GM21367 (cell line): ENCODE results near the gene PGP.
A peak's percentile ranks its signal among the peaks of the same experiment; 100 is the strongest.

Experiments used
- ATAC-seq: cut with Tn5 transposase; IDR thresholded peaks from one replicate; pipeline ENCODE4 v1.9.1; 2021; ENCODE audit not compliant: unreplicated experiment

The PGP gene

DNA sequence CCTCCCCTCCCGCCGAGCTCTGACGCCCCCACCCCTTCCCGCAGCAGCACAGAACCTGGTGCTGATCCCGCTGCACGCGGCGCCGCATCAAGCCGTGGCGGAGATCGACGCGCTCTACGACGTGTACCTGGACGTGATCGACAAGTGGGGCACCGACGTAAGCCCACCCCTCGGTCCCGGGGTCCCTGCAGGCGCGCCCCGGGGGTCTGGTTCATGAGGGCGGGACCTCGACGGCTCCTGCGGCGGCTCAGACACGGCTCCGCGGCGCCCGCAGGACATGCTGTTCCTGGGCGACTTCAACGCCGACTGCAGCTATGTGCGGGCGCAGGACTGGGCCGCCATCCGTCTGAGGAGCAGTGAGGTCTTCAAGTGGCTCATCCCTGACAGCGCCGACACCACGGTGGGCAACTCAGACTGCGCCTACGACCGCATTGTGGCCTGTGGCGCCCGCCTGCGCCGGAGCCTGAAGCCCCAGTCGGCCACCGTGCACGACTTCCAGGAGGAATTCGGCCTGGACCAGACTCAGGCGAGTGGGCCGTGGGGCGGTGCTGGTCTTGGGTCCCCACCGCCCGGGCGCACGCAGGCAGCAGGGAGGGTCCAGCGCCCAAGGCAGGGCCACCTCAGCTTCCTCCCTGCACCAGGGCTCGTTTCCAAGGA, 23.0 kb upstream of the PGP start:
- ATAC-seq: no peak

DNA sequence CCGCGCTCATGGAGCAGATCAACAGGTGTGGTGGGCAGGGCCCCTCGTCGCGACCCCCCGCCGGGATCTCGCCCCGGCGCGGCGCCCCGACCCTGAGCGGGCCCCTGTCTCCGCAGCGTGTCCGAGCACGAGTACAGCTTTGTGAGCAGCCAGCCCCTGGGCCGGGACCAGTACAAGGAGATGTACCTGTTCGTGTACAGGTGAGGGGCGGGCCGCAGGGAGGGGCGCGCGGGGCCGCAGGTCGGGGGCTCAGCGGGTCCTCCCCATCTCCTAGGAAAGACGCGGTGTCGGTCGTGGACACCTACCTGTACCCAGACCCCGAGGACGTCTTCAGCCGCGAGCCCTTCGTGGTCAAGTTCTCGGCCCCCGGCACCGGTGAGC, 22.5 kb upstream of the PGP start:
- no peak for ATAC-seq

DNA sequence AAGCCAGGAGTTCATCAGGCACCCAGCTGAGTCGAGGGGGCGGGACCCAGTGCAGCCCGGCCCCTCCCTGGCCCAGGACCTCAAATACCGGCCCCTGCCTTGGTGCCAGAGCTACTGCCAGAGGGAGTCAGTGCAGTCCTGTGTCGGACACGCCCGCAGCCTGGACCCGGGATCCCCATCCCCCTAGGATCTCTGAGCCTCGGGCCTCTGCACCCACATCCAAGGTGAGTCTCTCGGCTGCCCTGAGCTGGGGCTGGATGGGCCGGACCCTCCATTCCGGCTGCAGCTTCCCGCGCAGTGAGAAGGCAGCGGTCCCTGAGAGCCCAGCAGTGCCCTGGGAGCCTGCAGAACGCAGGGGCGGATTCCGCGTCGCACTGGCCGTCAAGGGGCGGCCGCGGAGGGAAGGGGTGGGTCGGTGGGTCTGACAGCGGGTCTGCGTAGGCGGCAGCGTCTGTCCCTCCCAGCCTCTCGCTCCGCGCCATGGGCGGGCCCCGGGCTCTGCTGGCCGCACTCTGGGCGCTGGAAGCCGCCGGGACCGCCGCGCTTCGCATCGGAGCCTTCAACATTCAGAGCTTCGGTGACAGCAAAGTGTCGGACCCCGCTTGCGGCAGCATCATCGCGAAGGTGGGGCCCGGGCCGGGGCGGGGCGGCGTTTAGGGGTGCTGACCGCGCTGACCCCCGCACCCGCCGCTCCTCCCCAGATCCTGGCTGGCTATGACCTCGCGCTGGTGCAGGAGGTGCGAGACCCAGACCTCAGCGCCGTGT, 21.9 kb upstream of the PGP start, which contains the start of gene DNASE1L2:
Gene DNASE1L2, plus strand, starts transcription at position 108 of the 765 bp plus-strand sequence. Its CDS starts 373 bp downstream, at position 481.
- ATAC-seq: no peak

DNA sequence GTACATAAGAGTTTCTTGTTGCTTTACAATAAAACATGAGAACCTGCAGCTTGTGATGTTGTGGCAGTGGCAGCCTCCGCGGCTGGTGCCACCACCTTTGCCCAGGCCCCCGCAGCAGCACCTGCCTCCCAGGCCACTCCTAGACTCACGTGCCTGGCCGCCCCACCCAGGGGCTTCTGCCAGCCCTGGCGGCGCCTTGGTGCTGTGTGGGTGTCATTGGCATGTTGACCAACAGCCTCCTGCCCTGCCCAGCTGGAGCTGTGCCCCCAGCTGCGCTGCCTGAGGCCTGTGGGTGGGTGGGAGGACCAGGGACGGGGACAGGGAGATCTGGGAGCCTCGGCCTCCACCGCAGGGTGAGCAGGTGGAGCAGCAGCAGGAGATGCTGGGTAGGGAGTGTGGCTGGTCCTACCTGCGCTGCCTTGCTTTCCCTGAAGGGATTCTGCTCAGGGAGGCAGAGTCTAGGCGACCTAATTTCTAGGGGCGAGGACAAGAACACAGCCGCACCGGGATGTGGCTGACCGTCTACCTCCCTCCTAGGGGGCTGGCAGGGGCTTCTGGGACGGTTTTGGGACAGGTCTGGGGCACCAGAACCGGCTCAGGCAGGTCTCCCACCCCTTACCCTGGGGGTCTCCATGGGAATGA, 21.2 kb upstream of the PGP start:
- no peak for ATAC-seq

DNA sequence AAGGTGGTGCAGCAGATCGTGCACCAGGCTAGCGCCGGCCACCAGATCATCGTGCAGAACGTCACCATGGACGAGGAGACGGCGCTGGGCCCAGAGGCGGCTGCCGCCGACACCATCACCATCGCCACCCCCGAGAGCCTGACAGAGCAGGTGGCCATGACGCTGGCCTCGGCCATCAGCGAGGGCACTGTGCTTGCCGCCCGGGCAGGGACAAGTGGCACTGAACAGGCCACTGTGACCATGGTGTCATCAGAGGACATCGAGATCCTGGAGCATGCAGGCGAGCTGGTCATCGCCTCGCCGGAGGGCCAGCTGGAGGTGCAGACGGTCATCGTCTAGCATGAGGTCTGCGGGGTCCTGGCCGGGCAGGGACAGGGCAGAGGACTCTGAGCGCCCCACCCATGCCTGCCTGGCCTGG, 20.6 kb upstream of the PGP start:
- no peak for ATAC-seq

DNA sequence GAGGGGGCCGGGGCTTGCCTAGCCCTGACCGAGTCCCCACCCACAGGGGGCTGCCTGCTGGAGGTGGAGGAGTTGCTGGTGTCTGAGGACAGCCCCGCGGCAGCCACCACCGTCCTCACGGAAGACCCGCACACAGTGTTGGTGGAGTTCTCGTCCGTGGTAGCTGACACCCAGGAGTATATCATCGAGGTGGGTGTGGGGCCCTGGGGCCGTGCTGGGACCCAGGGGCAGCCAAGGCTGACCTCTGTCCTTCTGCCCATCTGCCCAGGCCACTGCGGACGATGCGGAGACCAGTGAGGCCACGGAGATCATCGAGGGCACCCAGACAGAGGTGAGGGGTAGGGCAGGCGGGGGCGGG, 20.2 kb upstream of the PGP start:
- no peak for ATAC-seq

DNA sequence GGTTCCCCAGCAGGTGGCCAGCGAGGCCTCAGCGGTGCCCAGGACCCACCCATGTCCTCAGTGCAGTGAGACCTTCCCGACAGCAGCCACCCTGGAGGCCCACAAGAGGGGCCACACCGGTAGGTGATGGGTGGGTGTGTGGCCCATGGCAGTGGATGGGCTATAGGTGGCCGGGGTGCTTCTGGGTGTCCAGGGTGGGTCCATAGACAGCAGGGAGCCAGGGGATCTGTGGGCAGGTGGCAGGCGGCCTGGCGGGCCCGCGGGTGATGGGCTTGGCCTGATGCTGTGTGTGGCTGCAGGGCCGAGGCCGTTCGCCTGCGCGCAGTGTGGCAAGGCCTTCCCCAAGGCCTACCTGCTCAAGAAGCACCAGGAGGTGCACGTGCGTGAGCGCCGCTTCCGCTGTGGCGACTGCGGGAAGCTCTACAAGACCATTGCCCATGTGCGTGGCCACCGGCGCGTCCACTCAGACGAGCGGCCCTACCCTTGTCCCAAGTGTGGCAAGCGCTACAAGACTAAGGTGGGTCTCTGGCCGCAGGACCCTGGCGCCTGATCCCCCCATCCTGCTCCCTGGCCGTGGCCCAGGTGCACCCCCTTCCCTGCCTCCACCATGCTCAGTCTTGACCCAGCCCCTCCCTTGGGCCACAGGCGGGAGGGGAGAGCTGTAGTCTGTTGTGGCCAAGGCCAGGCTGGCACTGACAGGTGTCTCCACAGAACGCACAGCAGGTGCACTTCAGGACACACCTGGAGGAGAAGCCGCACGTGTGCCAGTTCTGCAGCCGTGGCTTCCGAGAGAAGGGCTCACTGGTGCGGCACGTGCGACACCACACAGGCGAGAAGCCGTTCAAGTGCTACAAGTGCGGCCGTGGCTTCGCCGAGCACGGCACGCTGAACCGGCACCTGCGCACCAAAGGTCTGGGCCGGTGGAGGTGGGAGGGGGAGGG, 19.5 kb upstream of the PGP start:
- no peak for ATAC-seq

DNA sequence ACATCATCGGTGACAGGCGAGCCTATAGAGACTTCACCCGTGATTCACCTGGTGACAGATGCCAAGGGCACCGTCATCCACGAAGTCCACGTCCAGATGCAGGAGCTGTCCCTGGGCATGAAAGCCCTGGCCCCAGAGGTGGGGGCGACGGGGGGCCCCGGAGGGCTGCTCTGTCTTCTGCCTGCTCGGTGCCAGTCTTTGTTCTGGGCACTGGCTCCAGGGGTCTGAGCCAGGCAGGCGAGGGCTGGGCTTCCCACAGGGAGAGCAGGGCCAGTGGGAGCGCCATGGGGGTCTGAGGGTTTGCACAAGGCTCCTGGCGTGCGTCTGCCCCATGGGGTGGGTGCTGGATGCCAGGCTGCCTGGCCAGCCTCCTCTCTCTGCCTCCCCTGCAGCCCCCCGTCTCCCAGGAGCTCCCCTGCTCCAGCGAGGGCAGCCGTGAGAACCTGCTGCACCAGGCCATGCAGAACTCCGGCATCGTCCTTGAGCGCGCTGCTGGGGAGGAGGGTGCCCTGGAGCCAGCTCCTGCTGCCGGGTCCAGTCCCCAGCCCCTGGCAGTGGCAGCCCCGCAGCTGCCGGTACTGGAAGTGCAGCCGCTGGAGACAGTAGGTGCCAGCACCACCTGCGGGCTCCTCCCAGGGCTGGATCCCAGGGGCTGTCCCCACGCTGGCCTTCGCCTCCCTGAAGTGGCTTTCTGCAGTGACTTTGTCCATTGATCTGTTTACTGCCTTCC, 18.6 kb upstream of the PGP start:
- ATAC-seq: no peak

DNA sequence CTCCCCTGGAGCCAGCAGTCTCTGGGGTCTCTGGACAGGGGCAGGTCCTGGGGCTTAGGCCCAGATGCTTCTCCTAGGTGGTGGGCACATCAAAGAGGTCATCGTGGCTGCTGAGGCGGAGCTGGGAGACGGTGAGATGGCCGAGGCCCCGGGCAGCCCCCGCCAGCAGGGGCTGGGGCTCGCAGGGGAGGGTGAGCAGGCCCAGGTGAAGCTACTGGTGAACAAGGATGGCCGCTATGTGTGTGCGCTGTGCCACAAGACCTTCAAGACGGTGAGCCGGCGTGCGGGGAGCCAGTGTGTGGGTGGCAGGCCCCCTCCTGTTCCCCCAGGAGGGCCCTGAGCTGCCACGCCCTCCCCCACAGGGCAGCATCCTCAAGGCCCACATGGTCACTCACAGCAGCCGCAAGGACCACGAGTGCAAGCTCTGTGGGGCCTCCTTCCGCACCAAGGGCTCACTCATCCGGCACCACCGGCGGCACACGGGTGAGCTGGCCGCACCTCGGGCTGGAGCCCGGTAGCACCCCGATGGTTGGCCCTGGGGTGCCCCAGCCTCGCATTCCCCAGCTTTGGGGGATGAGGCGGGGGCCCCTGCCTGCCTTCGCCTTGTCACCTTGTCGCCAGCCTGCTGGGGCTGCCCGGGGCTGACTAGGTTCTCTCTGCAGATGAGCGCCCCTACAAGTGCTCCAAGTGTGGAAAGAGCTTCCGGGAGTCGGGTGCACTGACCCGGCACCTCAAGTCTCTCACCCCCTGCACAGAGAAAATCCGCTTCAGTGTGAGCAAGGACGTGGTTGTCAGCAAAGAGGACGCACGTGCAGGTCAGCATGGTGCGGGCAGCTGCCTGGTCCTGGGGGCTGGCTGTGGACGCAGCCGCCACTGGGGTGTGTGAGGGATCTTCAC, 17.7 kb upstream of the PGP start:
- ATAC-seq: no peak

DNA sequence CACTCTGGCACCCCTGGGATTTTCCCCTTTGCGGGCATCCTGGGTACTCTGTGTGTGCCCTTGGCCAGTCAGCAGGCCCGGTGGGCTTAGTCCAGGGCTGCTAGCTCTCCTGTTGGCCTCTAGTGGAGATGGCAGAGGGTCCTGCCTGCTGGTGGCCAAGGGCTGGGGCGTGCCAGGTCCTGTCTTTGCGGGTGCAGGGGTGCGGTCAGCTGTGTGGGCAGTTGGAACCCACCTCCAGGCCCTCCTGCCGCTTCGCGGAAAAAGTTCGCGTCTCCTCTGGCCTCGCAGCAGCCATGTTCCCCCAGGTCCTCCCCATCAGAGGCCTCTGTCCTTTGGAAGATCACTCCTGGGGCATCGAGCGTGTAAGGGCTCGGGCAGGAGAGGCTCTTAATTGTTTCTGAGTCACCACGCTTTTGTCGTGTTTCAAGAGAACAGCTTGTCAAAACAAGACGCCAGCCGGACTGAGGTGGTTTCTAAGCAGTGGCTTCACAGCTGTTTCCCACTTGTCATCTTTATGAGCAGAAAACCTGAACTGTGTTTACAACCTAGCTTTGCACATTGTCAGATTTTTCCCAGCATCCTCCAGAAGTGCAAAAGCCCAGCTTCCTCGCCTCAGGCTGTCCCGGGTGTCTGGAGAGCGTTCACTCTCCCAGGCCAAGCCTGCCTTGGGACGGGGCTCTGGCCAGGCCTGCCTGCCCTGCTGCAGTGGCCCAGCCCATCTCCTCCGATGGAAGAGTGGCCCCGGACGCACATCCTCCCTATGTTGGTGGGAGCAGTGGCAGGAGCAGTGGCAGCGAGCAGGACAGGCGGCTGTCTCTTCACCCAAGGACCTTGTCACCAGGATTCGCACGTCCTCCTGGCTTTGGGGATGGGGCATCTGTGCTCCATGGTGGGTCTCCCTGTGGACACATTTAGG, 16.6 kb upstream of the PGP start:
- ATAC-seq: no peak

DNA sequence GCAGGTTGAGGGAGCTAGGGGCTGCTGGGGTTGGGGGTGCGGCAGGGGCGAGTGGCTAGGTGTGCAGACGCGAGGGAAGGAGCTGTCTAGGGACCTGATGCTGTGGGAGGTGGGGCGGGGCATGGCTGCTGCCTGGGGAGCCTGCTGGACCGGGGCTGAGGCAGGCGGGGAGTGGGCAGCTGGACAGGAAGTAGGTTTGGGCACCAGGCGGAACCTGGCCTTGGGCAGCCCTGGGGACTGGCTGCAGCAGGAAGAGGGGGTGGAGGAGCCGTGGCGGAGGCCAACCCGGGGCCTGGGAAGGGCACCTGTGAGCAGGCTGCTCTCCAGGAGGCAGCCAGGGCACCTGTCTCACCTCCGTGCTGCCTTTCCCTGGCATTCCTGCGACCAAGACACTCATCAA, 15.7 kb upstream of the PGP start:
- ATAC-seq: no peak

DNA sequence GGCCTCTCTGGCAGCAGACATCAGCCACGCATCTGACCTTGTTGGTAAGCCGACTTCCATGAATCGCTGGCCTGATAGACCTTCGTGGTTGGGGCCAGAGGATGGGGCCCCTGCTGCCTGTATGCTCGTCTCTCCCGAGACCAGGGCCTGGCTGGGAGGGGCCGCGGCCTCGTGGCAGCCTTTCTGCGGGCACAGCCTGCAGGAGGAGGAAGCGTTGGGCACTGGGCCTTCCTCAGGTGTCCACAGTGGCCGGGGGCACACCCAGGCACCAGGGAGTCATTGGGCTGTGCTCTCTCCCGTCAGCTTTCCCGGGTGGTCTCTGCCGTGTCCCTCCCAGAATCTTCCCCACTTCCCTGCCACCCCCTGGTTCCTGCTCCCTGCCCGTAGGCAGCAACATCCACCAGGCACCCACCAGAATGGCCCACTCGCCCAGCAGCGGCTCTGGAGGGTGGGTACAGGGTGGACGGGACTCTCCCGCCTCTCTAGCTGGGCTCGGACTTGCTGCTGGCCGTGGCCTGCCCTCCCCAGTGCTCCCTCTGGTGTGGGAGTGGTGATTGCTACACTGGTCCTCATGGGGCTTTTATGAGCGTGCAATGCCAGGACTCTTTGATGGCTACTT, 15.1 kb upstream of the PGP start:
- ATAC-seq: no peak

DNA sequence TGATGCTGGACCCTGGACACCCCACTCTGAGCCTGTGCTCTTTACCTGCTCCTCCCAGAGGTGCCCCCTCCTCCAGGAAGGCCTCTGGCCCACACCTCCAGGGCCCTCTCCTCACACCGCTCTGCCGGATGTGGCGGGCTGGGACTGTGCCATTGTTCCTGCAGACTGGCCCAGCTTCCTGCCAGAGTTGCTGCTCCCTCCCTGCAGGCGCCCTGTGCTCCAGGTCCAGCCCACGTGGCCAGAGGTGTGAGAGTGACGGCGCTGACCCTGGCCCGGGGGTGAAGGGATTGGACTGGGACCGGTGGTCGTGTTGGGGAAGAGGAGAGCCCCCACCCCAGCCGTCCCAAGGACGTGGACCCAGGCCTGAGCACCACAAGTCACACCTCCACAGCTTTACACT, 14.5 kb upstream of the PGP start:
- no peak for ATAC-seq

DNA sequence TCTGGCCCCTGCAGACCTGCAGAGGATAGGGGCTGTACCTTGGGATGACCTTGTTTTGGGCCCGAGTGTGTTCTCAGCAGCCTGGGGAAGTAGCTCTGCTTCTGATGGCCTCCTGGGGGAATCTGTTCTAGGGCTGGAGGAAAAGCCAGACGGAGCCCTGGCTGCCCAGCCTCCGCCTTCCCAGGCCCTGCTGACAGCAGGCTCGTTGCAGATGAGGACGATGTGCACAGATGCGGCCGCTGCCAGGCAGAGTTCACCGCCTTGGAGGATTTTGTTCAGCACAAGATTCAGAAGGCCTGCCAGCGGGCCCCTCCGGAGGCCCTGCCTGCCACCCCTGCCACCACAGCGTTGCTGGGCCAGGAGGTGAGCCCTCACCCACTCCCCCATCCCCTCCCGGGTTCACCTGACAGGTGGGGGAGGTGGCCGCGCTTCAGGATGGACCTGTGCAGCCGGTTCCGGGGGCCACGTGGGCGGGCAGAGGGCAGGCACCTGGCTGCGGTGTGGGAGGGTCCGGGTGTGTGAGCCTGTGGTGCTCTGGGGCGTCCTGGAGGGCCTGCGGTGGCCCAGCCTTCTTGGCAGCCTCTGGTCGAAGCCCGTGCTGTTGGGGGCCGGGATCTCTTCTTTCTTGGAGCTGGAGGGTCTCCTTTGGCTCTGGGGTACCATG, 13.7 kb upstream of the PGP start:
- no peak for ATAC-seq

DNA sequence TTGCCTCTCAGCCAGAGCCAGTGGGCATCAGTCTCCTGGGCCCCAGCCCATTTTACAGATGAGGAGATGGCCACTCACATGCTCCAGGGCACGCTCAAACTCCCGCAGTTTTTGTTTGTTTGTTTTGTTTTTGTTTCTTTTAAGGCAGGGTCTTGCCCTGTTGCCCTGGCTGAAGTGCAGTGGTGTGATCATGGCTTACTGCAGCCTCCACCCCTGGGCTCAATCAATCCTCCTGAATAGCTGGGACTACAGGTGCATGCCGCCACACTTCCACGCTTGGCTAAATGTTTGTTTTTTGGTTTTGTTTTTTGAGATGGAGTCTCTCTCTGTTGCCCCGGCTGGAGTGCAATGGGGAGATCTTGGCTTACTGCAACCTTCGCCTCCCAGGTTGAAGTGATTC, 12.3 kb upstream of the PGP start:
- no peak for ATAC-seq

DNA sequence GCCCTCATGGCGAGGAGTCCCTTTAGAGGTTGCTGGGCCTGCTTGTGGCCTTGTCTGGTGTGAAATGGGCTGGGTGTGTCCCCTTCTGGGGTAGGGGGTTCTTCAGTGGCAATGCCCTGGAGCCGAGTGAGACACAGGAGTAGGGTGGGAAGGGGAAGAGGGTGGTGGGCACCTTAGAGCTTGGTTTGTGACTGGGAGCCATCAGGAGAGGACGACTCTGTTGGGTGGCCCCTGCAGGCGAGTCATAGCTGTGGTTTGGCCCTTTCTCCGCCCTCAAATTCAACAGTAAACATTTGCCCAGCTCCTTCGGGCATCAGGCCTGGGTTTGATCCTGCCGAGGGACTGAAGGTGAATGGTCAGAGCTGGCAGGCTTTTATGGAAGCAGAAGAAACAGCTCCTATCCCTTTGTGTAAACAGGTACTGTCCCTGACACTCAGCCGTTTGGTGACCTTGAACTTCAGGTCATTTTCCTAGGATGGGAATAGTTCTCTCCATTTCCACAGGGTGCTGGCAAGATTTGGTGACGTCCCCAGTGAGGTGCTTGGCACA, 11.7 kb upstream of the PGP start:
- ATAC-seq: no peak

DNA sequence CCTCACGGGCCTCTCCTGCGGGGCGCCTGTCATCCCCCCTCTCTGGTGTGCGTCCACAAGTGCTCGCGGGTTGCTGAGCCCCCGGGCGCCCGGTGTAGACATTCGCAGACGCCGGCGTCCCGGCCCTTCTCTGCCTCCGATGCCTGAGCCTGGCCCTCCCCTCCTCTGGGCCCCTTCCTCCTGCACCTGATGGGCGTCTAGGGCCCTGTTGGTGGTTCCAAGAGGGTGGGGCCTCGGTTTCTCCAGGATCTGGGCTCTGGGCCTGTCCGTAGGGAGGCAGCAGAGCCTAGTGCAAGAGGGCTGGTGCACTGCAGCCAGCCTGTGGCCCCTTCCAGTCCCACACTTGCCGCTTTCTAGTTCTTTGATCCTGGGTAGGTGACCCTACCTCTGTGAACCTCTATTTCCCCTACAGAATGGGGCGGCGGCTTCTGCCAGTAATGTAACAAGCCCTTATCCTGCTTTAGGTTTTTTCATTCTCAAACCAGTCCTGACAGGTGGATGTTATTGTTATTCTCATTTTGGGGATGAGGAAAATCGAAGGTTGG, 9.4 kb upstream of the PGP start:
- ATAC-seq: peak; percentile 2
